HG03039 (cell line): ENCODE results near the gene IRF6.
"Not testable (repeated sequence)": the region's sequence is repeated elsewhere in the genome, so short reads cannot be mapped to it uniquely, and the experiment has no call there.

Source experiments
- ATAC-seq: cut with Tn5 transposase; IDR thresholded peaks from one replicate; pipeline ENCODE4 v1.9.1; 2021; ENCODE audit warnings: mild to moderate bottlenecking, moderate library complexity; ENCODE audit not compliant: unreplicated experiment

The IRF6 gene

GRCh38 chr1:209823143-209824041 lies 17.4 kb upstream of the IRF6 start:
- ATAC-seq, result no peak

GRCh38 chr1:209822706-209823105 lies 16.8 kb upstream of the IRF6 start:
- no peak for ATAC-seq

- ATAC-seq, result no peak
These were observed 15.0 kb upstream of the IRF6 start for GRCh38 chr1:209820986-209821385.

DNA sequence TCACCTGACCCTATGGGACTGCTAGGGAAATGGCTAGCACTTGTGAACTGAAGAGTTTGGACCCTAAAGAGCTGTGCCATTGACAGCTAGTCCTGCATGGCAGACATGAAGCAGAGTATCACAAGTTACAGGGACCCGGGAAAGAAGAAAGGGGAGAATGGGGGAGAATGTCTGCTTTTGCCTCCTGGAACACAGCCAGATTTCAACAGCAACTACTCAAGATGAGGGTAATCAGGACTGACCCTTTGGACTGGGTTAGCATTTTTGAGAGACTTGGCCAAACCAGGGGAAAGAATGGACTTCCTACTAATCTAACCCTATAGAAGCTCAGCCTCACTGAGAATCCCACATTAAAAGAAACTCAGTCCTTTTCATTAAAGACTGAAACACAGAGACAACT lies 13.1 kb upstream of the IRF6 start:
- ATAC-seq, result no peak

GRCh38 chr1:209817691-209818090 lies 11.7 kb upstream of the IRF6 start:
- ATAC-seq, result no peak

GRCh38 chr1:209816923-209817322 lies 11.0 kb upstream of the IRF6 start:
- ATAC-seq, result no peak

GRCh38 chr1:209815931-209816341 lies 10.0 kb upstream of the IRF6 start:
- no peak for ATAC-seq

DNA sequence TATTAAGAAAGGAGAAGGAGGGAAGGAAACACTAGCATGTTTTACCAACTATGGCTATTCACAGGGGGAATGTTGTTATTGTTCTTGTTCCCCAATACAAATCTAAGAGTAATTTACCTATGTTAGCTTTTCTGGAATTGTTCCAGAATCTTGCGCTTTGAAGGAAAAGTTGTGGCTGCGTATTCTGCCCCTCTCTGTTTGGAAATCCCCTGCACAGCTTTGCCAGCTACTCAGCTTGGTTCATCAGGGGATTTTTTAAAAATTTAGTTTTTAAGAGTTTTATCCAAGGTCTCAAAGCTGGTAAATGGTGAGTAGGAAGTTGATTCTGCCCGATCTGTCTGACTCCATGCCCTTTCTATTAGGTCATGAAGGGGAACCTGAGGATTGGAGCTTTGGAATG lies 9.5 kb upstream of the IRF6 start:
- no peak for ATAC-seq

- ATAC-seq, result no peak
These were observed 8.0 kb upstream of the IRF6 start for GRCh38 chr1:209813902-209814301.

DNA sequence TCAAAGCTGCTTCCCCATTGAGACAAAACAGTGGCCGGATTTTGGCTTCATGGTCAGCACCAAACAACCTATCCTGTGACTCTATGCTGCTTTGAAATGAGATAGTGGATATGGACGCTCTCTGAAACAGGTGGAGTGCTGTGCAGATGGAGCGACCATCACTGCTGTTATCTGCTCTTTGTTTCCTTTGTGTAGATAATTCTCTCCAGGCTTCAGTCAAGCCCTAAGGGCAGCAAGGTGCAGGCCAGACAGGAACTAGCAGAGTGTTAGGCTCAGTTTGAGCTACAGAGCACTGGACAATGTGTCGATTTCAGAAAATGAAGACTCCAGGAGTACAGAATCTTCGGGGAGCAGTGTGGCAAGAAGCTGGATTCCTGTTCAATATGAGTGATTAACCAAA lies 4.8 kb upstream of the IRF6 start:
- ATAC-seq, result no peak

GRCh38 chr1:209809611-209810010 lies 3.7 kb upstream of the IRF6 start:
- ATAC-seq, result no peak

- no peak for ATAC-seq
These were observed 2.2 kb upstream of the IRF6 start for GRCh38 chr1:209808059-209808581.

DNA sequence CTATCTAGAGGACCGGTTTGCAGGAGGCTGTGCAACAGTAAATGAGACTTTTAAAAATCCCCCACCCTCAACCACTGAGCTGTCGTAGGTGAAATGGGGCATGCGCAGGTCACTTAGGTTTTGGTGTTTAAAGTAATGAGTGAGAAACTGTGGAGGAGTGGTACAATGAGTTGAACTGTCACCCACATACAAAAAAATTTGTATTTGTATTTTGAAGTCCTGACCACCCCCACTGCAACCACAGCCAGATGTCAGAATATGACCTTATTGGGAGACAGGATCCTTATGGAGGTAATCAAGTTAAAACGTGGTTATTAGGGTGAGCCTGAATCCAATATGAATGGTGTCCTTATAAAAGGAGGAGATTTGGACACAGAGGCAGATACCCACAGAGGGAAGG lies 1.6 kb upstream of the IRF6 start:
- ATAC-seq, result no peak

- no peak for ATAC-seq
These were observed 581 bp downstream of the IRF6 start for GRCh38 chr1:209805341-209805781.

GRCh38 chr1:209803568-209803967 lies 2.4 kb downstream of the IRF6 start:
- ATAC-seq, result no peak

DNA sequence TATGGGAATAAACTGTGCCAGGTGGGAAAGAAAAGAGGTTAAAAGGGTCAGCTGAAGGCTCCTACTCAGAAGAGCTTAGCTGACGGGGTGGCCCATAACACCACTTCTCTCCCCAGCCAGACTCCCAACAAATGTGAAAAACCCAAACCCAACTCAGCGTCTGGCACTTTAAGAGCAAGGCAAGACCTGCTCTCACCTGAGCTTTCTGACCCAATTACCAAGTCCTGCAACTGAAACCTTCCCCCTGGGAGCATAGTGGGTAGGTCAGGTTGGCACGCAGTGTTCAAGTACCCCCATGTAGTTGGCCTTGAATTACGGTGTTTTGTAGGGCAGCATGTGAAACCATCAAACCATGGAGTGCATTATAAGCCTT lies 3.2 kb downstream of the IRF6 start:
- ATAC-seq, result no peak

DNA sequence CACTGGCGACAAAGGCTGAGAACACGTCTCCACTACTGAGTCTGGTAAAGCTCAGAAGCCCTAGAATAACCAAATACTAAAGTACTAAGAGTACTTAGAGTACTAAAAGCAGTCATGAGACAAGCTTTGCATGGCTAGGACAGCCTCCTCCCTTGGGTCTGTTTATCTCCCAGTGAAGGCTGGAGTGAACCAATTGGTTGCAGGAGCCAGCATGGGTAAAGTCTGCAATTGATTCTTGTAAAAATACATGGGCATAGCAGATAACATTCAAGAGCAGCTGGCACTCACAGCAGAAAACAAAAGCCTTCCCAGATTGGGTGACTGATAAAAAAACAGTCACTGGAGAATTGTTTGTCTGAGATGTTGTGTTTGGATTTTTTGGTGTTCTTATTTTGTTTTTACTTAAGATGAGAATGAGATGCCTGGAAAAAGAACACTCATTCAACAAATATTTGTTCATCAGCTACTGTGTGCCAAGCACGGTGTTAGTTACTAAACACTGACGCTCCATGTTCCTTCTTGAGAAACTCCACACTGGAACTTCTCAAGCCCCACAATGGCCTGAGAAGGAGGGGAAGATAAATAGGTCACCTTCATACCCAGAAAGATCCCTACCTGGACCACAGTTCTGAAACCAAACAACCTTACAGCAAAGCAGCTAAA lies 3.7 kb downstream of the IRF6 start:
- ATAC-seq, result no peak

GRCh38 chr1:209800984-209801834 lies 4.7 kb downstream of the IRF6 start:
- ATAC-seq, result no peak

- no peak for ATAC-seq
These were observed 7.8 kb downstream of the IRF6 start for GRCh38 chr1:209797978-209798639.

GRCh38 chr1:209793711-209794110 lies 12.2 kb downstream of the IRF6 start:
- not testable (repeated sequence) for ATAC-seq

DNA sequence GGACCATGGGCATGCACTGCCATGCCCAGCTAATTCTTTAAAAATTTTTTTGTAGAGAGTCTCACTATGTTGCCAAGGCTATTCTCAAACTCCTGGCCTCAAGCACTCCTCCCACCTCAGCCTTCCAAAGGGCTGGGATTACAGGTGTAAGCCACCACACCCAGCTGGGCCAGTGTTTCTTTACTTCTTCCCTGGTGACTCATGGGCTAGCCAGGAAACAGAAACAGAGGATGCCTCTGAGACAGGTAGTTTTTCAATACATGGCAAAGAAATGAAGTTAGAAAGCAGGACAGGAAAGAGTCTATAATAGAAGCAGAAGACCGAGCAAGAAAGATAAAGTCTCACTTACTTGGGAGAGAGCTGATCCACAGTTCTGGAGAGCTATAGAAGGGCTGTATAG lies 14.0 kb downstream of the IRF6 start:
- no peak for ATAC-seq
